Adrenal gland (tissue), 12 donors: Measurements from ENCODE around the gene IQCM. TPM values are rescaled to one million over a fixed set of nuclear protein-coding genes. Genes with fewer than 3 reads are reported as not detected.

Source experiments
- DNase-seq, 7 donors: peaks; one replicate each; pipeline ENCODE4 v3.0.0-alpha.2; 2019 to 2020
- H3K27ac ChIP-seq, 5 donors: fragments of 200-600 bp; sonication (generic) in 4 of 5; 1 replicate in 3 of 5; 2 replicates in 2 of 5; pipeline versions ENCODE4 v1.5.1 to v1.8.0; 2016 to 2020; ENCODE audit warnings: mild to moderate bottlenecking in 1 of 5
- H3K27me3 ChIP-seq: fragments of 200-600 bp; 2 replicates; pipeline ENCODE4 v1.8.0; 2021
- H3K36me3 ChIP-seq, 2 donors: fragments of 200-600 bp; replicated peaks in 1 of 2; 1 replicate in 1 of 2; 2 replicates in 1 of 2; pipeline versions ENCODE4 v1.5.1 to v1.8.0; 2018 to 2022
- H3K4me1 ChIP-seq, 2 donors: fragments of 200-600 bp; replicated peaks in 1 of 2; 1 replicate in 1 of 2; 2 replicates in 1 of 2; pipeline versions ENCODE4 v1.5.1 to v1.8.0; 2018 to 2021
- H3K4me3 ChIP-seq, 4 donors: fragments of 200-600 bp; sonication (generic) in 3 of 4; one replicate each; pipeline ENCODE4 v1.5.1; 2016 to 2018
- H3K9me3 ChIP-seq, 3 donors: fragments of 200-600 bp; sonication (generic) in 1 of 3; replicated peaks in 1 of 3; 1 replicate in 2 of 3; 2 replicates in 1 of 3; pipeline versions ENCODE4 v1.5.1 to v1.8.0; 2016 to 2021
- POLR2A ChIP-seq, 2 donors: fragments of 450-650 bp; IDR thresholded peaks; one replicate each; pipeline ENCODE4 v1.6.1; 2017; ENCODE audit warnings: antibody characterized with exemption in 2 of 2, mild to moderate bottlenecking in 2 of 2, moderate library complexity in 1 of 2
- WGBS, 4 donors: extraction: QIAGEN DNeasy Blood & Tissue Kit in 2 of 4; methylation state at CpG; one replicate each; pipeline versions ENCODE4 v1.1.5 to v1.1.7; 2013 to 2017; 5-methylcytosine and 5-hydroxymethylcytosine counted together
- intact Hi-C, 2 donors: fragments of 100-400 bp; cut with DNase I; formaldehyde crosslinking; loops; one replicate each; pipeline versions ENCODE4 v1.14.1 to v1.15.0; 2022 to 2023
- polyA plus RNA-seq, 3 donors: library from polyadenylated mRNA; stranded (reverse); fragments of 200-250 nt in 2 of 3; fragments of 350-450 nt in 1 of 3; fragmentation: Illumina TruSeq in 1 of 3; extraction: RNeasy Lipid Tissue Mini Kit (QIAGEN cat#74804) in 1 of 3; gene quantifications; one replicate each; pipeline ENCODE4 v1.2.3, GENCODE V29; 2013 to 2014
- total RNA-seq, 9 donors: library from RNA; depleted of rRNA in 4 of 9; stranded (reverse); fragments of >200 nt in 4 of 9; fragments of 120-200 nt in 1 of 9; fragmentation: NEBNext Ultra II Directional in 1 of 9; extraction: Animal tissue kit (Norgen Biotek cat#: 25700) in 1 of 9; gene quantifications; one replicate each; pipeline versions ENCODE4 v1.1.0 to v1.2.4, GENCODE V29; 2013 to 2023
- TF ChIP-seq, protein P1 (sequence below), 6 experiments: fragments of 450-650 bp in 4 of 6; fragments of 200-600 bp in 2 of 6; sonication (generic) in 1 of 6; IDR thresholded peaks; 1 replicate in 5 of 6; 2 replicates in 1 of 6; pipeline versions ENCODE4 v1.5.1 to v1.8.0; 2016 to 2021; ENCODE audit warnings: antibody characterized with exemption in 6 of 6, mild to moderate bottlenecking in 2 of 6, moderate library complexity in 1 of 6
- donor health status: healthy with polysubstance abuse.
- donor health status: Bipolar disorder and iron deficiency.
- donor health status: DM: yes; HTN: yes; CAD: no.
- donor health status: DM: no; HTN: no; CAD: no.
- donor health status: DM: no; HTN: no; CAD: no.
- donor health status: DM: yes; HTN: yes; CAD: no.

IQCM gene
- total and polyA plus RNA-seq, 12 donors: not detected

- WGBS, 4 donors: 68 to 79% (median 76%) methylated on average over 4 of the region's 4 CpGs
- Histone ChIP-seq H3K27ac (no peak overlapping the region), H3K9me3 (no peaks in the 10 kb centered on the region), H3K36me3 (no peaks in the 10 kb centered on the region), H3K4me3 (no peak overlapping the region), H3K27me3 (no peaks in the 10 kb centered on the region), H3K4me1 (no peaks in the 10 kb centered on the region)
- no peak for DNase-seq
- intact Hi-C loops: no loop called here
- no peak for TF ChIP-seq POLR2A (IDR thresholded peaks at IDR 0.05)
- TF ChIP-seq, protein P1, sequence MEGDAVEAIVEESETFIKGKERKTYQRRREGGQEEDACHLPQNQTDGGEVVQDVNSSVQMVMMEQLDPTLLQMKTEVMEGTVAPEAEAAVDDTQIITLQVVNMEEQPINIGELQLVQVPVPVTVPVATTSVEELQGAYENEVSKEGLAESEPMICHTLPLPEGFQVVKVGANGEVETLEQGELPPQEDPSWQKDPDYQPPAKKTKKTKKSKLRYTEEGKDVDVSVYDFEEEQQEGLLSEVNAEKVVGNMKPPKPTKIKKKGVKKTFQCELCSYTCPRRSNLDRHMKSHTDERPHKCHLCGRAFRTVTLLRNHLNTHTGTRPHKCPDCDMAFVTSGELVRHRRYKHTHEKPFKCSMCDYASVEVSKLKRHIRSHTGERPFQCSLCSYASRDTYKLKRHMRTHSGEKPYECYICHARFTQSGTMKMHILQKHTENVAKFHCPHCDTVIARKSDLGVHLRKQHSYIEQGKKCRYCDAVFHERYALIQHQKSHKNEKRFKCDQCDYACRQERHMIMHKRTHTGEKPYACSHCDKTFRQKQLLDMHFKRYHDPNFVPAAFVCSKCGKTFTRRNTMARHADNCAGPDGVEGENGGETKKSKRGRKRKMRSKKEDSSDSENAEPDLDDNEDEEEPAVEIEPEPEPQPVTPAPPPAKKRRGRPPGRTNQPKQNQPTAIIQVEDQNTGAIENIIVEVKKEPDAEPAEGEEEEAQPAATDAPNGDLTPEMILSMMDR (IDR thresholded peaks at IDR 0.05): no peak
Measured at GRCh38 chr4:149751174-149751573, 64.5 kb downstream of the IQCM start.

DNA sequence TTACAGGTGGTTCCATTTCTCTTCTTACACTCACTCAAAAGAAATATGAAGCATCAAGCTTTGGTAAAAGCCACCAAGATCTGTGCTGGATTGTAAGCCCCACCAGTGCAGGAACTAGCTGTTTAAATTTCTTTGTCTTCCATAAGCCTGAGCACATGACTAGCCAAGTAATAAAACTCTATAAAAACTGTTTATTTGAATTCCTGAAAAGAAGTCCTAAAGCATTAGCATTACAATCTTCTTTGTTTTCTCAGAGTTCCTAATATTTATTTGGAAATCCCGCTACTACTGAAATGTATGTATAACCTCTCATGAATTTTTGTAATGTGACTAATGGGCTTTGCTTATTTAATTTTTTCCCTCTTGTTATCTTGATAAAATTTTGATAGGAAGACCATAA lies 65.9 kb downstream of the IQCM start:
- intact Hi-C loops: no loop called here
- WGBS, 4 donors: 85 to 97% (median 90%) methylated on average over 1 of the region's 1 CpG
- Histone ChIP-seq H3K27me3 (no peaks in the 10 kb centered on the region), H3K4me1 (no peaks in the 10 kb centered on the region), H3K4me3 (no peak overlapping the region), H3K9me3 (no peaks in the 10 kb centered on the region), H3K36me3 (no peaks in the 10 kb centered on the region), H3K27ac (no peak overlapping the region)
- no peak for DNase-seq
- TF ChIP-seq POLR2A (IDR thresholded peaks at IDR 0.05): no peak
- TF ChIP-seq, protein P1 (IDR thresholded peaks at IDR 0.05): no peak

- Histone ChIP-seq H3K9me3 (no peaks in the 10 kb centered on the region), H3K4me1 (no peaks in the 10 kb centered on the region), H3K27me3 (no peaks in the 10 kb centered on the region), H3K4me3 (no peak overlapping the region), H3K27ac (no peak overlapping the region), H3K36me3 (no peaks in the 10 kb centered on the region)
- WGBS, 4 donors: 55 to 66% (median 61%) methylated on average over 2 of the region's 2 CpGs
- TF ChIP-seq, protein P1 (IDR thresholded peaks at IDR 0.05): no peak
- TF ChIP-seq POLR2A (IDR thresholded peaks at IDR 0.05): no peak
- no peak for DNase-seq
- intact Hi-C loops: no loop called here
Measured at GRCh38 chr4:149747646-149748045, 68.0 kb downstream of the IQCM start.

- no peaks in the 10 kb centered on the region for H3K36me3 ChIP-seq
- no peak for TF ChIP-seq POLR2A (IDR thresholded peaks at IDR 0.05)
- TF ChIP-seq, protein P1 (IDR thresholded peaks at IDR 0.05): no peak
- no peaks in the 10 kb centered on the region for H3K9me3 ChIP-seq
- no peak overlapping the region for H3K4me3 ChIP-seq
- no peak for DNase-seq
- no peaks in the 10 kb centered on the region for H3K27me3 ChIP-seq
- intact Hi-C loops: no loop called here
- no peaks in the 10 kb centered on the region for H3K4me1 ChIP-seq
- no peak overlapping the region for H3K27ac ChIP-seq
- WGBS, 4 donors: 58 to 71% (median 60%) methylated on average over 1 of the region's 1 CpG
Measured at GRCh38 chr4:149746276-149746675, 69.4 kb downstream of the IQCM start.
